Stromal cell of bone marrow (primary cell): ENCODE data around the gene KRT38.
A peak's percentile ranks its signal among the peaks of the same experiment; 100 is the strongest.

Experiments used
- DNase-seq: peaks from one replicate; pipeline ENCODE4 v3.0.0-alpha.2; 2012; ENCODE audit warnings: low read depth

Gene KRT38

DNA sequence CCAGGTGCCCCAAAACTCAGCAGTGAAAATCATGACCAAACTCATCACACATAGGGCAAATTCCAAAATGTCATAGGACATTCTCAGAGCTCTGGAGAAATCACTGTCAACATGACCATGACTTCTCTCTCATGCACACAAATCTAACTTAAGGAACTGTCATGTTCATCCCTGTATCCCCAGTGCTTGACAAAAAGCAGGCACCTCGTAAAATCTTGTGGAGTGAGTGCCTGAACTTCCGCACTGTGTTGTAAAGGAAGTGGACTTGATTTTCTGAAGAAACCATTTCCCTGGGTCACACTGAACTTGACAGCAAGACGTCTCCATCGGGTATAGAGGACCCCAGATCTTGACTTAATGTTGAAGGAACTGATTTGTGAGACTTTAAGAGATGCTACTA is 19.2 kb downstream of the KRT38 start:
- no peak for DNase-seq

DNA sequence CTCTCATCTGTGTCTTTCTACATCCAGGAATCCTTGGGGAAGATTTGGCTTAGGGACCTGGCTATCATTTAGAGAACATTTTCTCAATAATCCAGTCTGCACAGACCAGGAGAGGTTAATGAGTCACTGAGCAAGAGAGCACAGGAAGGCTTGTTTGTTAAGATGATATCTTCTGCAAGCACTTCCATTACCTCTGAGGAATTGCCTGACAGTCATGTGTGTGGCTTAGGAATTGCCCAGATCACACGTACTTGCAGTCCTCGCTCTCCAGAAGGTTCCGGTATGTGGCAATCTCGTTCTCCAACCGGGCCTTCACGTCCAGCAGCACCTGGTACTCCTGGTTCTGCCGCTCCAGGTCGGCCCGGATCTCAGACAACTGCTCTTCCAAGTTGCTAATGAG is 19.7 kb downstream of the KRT38 start:
- no peak for DNase-seq

DNA sequence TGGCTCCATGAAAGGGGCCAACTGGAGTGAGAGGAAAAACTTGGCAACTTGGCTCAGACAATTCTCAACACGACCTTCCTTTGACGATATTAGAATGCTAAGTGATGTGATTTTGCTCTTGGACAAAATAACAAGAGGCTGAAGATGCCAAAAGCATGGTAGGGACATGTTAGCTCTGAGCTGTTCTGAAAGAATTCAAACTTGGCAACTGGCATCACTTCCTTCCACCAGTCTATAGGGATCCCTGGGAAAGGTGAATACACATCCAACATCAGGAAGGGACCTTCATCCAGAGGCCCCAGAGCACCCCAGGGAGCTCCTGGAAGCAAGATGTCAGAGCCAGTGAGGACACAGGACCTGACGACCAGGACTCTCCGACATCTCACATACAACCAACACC is 20.6 kb downstream of the KRT38 start:
- DNase-seq: no peak

DNA sequence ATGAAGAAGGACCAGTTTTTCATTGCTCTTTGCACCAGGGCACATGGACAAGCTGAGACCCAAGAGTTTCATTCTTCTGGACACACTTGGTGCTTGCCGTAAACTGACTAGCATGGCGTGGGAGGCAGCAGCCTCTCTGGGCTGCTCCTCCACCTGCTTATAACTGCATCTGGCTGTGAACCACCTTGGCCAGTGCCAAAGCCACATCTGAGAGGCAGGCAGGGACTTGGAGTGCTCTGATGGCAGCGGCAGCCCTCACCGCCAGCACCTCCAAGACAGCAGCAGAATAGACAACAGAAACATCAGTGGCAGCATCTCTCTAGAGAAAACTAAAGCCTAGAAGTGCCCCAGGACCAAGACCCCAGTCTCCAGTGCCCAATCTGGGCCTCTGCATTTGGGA is 21.1 kb downstream of the KRT38 start:
- DNase-seq: no peak

DNA sequence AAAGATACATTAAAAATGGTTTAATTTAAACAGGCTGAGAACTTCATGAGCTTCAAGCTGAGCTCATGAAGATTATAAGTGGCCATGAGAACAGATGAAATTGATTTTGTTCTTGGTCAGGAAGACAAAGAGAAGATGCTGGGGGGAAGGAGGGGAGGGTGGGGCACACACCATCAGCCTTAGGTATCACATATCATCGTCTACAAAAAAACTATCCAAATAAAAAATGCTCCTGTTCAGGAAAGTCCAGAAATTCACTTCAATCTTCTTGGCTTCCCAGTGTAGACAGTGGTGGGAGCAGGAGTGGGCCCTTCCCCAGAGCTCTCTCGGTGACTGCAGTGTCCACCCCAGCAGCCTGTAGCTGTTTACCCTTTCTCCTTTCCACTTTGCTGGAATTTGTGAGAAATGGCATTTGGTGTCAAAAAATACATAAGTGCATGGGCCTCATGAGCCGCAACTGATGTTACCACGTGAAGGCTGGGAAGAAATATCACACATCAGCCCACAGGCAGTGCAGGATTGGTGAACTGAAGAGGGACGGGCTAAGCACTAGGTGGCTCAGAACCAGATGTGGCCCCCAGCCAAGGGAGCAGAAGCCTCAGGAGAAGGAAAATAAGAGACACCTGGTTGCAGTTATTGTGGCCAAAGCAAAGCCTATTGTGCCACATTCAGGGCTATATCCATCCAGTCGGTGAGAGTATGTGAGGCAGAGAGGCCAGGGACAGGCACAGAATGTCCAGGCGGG is 22.5 kb downstream of the KRT38 start:
- no peak for DNase-seq

DNA sequence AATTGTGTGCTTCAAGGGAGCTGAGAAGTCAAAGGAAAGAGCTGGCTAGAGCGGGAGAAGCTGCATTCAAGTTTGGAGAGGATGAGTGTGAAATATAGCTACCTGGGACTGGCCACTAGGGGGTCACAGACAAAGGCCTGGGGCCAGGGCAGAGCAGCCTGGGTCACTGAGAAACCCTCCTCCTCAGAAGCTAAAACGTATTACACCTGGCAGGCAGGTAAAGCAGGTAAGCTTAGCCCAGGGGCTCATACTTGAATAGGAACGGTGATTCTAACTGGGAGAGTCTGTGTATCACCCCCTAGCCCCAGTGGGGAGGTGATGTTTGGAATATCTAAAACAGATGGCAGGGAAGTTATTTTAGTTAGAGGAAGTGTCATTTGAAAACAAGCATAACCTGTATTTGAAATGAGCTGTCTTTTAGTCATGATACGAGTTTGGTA is 23.2 kb downstream of the KRT38 start:
- no peak for DNase-seq

DNA sequence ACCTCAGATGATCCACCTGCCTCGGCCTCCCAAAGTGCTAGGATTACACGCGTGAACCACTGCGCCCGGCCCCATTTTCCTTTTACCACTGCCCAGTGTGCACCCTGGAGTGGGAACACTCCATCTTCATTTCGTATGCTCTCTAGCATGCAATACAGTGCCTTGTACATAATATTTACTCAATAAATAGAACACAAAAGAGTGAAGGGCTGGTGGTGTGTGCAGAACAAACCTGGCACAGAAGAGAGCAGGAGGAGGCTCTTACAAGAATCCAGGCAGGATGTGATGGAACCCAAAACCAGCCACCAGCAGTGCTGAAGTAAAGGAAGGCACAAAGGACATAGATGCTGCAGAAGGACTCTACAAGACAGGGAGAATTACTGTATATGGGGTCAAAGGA is 23.7 kb downstream of the KRT38 start:
- no peak for DNase-seq

DNA sequence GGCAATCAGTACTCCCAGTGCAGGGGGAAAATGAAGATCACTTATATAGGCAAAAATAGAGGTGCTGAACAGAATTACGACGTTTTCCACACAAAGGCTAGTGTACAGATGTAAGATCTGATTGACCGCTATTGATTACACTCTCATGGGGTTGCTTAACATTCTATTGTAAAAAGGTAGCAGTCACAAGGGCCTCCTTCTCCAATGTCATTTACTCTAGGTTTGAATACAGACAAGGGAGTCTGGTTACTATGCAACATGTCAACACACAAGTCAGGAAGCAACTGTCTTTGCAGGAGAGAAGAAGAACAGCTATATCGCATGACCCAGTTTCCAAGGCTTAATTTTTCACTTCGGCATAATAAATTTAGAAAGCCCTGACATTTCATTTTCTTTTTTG is 24.3 kb downstream of the KRT38 start:
- no peak for DNase-seq

DNA sequence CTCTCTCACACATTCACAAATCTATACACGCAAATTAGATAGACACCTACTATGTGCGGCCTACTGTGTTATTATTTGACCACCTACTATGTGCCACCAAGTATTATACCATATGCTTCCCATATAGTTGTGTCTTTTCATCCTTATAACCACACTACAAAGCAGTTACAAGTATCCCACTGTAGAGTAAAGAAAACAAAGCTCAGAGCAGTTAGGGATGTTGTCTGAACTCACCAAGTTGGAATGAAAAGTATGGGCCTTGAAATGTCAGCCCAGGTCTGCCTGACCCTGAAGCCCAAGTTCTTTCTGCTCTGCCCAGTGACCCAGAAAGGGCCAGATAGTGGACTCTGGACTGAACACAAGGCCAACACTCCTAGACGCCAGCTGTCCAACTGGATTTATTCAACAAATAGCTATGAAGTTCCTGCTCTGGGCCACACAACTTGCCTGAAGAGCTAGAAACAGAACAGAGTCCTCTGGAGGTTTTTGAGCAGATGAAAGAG is 24.9 kb downstream of the KRT38 start:
- no peak for DNase-seq

DNA sequence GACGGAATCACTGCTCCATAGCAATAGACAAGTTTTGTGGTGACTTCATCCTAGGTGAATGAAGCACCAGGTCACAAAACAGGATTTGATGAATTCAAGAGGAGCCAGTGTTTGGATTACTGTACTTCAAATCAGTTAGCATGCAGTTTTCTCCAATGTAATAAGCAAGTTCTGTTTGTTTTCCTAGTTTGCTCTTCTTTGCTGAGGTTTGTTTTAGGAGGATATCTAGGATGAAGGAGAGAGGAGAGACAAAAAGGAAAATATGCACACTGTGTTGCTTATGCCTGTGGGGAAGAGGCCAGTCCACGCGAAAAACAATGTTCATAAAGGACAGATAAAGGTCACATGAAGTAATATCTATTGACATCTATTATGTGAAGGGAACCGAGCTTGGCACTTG is 25.4 kb downstream of the KRT38 start:
- DNase-seq: no peak

DNA sequence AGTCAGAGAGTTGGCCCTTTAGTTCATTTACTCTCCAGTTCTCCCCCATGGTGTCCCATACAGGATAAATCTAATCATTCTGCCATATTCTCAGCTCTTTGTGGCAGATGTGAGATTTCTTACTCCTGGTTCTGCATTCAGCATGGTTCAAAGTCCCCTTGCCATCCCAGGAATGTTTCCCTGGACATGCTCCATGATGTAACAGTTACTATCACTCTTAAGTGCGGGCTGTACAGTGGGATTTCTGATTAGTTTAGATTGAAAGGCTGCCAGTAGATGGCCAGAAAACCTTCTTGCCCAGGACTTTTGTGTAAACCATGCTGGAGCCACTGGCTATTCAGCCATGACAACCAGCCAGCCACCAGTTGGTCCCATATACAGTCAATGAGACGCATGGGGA is 26.8 kb downstream of the KRT38 start:
- no peak for DNase-seq

DNA sequence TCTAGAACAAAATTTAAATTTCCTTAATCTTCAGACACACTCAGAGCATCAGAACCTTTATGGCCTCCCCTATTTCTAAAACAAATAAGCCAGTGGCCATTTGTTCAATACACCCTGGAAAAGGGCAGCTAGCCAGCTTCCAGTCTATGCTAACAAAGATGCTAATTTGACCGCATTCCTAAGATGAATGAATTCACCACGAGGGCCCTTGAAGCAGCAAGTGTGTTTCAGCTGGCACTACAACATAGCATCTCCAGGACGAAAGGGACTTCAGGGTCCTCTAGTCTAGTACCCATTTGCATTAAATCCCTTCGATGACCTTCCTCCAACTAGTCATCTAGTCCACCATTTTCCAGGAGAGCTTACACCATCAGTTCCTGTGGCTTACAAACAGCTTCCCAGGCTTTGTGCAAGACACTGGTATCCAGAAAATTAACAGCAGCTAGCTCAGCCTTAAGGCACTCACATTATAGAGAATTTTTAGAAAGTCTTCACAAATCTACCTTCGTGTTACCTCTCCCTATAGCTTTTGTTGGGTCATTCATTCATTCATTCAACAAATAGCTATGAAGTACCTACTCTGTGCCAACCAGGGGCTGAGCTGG is 27.3 kb downstream of the KRT38 start:
- DNase-seq: no peak

DNA sequence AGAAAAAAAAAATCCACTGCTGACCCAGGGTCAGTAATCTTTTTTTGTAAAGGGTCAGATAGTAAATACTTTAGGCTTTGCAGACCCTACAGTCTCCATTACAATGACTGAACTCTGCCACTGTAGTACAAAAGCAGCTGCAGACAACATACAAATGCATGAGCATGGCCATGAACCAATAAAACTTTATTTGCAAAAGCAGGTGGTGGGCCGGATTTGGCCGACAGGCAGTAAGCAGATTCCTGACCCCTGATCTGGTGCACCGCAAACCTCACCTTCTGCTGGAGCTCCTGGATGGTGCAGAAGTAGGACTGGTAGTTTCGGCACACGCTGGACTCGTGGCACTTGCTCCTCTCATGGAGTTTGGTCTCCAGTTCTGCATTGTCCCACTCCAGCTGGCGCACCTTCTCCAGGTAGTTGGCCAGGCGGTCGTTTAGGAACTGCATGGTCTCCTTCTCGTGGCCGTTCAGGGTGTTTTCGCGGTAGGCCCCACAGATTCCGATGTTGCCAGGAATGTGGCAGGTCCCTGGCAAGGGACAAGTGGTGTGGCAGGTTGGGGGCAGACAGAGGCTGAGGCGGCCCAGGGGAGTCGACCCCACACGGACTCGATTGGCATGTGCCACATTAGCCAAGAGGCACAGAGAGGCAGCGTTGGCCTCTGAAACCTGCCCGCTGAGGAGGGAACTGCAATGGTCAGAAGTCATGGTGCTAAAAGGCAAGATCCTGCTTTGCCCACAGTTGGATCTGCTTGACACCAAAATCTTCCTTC is 29.5 kb downstream of the KRT38 start:
- DNase-seq: no peak

DNA sequence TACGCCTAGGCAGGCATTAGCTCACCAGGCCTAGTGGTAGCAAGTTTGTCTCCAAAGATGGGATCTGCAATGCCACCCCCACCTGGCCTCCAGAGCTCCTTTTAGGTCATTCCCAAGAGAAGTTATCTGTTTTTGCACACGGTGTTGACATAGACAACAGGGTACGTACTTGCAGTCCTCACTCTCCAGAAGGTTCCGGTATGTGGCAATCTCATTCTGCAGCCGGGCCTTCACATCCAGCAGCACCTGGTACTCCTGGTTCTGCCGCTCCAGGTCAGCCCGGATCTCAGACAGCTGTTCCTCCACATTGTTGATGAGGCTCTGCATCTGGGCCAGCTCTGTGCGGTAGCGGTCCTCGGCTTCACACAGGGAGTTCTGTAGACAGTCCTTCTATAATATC is 33.6 kb downstream of the KRT38 start:
- DNase-seq: no peak

DNA sequence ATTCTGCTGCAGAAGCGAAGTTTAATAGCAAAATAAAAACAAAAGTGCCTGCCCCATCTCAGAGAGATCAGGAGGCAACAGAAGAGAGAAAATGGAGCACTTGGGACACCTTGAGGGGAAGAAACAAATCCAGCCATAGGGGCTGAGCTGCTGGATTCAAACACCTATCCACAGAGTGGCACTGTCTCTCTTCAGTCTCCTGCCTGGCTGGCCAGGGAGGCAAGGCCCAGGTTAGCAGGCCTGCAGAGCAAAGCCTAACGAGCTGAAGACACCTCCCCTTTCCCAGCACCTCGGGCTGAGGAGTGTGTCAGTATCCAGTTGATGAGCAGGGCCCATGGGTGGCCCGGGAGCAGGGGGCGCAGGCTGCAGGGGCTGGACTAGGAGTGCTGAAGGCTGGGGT is 34.6 kb downstream of the KRT38 start:
- DNase-seq: no peak

DNA sequence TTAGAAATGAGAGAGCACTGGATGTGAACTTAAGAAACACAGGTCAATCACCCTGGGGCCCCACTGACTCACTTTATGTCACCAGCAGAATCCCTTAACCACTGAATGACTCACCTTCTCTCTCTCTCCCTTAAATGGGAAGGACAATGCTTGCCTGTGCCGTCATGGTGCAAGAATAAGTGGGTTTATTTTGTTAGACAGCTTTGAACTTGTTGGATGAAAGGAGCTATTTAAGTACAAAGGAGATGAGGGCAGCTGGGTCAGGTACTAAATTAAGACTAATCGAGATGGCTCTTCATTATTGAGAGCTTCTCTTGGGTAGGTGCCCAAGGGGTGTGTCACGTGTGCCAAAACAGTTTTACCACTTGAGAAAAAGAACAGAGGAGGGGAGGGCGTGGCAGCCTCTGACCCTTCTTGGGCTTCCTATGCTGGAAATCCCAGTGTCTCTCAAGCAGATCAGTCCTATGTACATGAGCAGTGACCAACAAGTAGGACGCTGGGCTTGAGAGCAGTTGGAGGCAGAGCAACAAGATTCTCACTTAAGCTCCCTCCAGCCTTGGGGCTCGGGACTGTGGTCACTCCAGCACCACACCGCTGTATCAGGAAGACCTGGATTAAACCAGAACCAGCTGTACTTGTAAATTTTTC is 36.6 kb downstream of the KRT38 start:
- DNase-seq: peak; percentile 92

DNA sequence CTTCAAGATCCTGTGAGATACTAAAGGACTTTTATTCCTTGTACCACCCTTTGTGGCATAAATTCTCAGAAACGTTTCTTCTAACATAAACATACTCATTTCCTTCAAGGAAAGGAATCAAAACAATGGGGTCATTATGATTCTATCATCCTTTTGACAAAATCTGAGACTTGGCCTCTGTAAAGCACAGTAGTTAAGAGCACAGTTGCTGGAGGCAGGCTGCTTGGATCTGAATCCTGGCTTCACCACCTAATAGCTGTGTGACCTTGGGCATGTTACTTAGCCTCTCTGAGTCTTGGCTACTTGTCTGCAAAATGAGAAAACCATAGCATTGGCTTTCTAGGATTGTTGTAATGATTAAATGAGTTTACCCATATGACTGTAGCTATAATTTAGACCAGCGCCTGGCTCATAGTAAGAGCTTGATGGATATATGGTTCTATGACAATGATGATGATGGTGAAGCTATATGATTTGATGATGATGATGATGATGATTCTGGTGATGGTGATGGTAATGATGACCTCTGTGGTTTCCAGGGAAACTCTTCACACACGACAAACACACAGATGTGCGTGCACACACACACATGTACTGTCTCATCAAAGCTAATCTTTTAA is 37.3 kb downstream of the KRT38 start:
- DNase-seq: no peak

DNA sequence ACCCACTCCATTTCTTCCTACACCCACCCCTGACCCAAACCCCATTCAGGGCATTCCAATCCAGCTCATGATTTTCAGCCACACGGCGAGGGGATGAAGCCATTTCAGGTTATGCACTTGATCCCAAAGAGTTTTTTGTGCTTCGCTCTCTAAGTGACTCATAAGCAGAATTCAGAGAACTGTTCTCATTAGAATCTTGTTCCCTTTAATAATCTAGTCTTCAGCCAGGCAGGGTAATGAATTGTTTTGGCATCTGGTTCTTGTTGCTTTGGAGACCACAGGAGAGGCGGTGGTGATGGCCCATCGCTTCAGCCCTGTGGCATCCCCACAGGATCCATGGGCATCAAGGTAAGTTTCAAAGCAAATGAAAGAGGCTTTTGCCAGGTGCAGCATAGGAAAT is 38.6 kb downstream of the KRT38 start:
- no peak for DNase-seq

DNA sequence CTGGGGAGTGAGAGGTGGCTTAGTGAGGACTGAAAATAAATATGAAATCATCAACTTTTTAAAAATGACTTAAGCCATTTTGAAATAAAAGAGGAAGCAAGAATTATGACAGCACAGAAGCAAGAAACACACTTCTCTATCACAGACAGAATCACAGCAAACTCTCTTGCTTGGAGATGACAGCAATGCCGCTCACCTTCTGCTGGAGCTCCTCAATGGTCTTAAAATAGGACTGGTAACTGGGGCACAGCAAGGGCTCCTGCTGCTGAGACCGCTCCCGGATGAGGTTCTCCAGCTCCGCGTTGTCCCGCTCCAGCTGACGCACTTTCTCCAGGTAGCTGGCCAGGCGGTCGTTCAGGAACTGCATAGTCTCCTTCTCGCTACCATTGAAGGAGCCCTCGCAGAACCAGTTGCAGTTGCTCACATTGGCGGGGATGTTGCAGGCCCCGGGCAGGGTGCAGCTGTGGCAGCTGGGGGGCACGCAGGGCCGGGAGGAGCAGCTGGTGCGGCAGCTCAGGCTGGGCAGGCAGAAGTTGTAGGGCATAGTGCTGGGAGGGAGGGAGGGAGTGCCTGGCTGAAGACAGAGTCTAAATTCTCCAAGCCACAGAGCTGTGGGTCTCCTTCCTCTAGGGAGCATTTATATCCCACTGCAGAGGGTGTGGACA is 43.7 kb downstream of the KRT38 start, which contains the start of gene KRT31:
Gene KRT31 (minus strand): TSS at position 613 of the 665 bp plus-strand sequence. CDS start 69 bp downstream, at position 544.
- DNase-seq: no peak

DNA sequence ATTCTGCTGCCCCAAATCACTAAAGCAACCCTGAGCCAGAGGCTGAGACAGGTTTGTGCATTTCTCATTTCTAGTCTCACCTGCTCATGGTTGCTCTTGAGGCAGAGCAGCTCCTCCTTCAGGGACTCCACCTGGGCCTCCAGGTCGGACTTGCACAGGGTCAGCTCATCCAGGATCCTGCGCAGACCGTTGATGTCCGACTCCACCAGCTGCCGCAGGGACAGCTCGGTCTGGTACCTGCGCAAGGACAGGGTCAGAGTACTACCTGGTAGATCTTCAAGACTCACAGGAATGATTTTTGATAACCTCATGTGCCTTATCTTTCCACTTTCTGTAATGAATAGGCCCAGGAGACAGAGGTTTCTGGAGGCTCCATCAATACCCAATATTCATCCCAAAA is 44.4 kb downstream of the KRT38 start:
- no peak for DNase-seq

DNA sequence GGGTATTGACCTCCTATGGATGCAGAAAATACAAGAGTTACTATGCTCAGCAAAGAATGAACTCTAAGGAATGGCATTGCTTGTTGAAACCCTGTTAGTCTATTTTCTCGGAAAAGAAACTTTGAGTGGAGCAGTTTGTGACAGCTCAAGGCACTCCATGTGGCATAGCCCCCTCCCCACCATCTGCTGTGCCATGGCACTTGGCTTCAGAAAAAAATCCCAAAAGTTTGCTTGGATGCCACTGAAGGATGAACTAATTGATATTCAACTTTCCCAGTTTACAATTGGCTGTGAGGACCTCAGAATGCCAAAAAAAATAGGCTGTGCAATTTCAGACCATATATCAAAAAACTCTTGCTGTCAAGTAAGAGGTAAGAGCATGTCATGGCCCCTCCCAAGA is 45.2 kb downstream of the KRT38 start:
- no peak for DNase-seq
